ENCODE results near the gene DCXR. TPM values are rescaled to one million over a fixed set of nuclear protein-coding genes. Genes with fewer than 3 reads are reported as not detected.
A peak's percentile ranks its signal among the peaks of the same experiment; 100 is the strongest.

Gene DCXR
- total and polyA plus RNA-seq, 2 donors (not counting 1 experiment from before 2014, with no cell fraction given) = 63.9 to 143 TPM

GRCh38 chr17:82047914-82048570 is 10.5 kb upstream of the DCXR start:
- Mint-ChIP-seq H3K4me3 (peak overlapping the region; percentile 7), H3K27me3 (no peaks in the 10 kb centered on the region), H3K4me1 (peaks cover 12% of the 10 kb centered on the region), H3K27ac (no peak overlapping the region), H3K9me3 (ENCODE audit: insufficient read depth) (no peaks in the 10 kb centered on the region)
- peaks cover 19% of the 10 kb centered on the region for H3K79me2 ChIP-seq (ENCODE audit: control insufficient read depth, insufficient read depth, low read length)
- intact Hi-C loops (cut with micrococcal nuclease) = no loop called here
- no peak for DNase-seq
- peaks cover 10% of the 10 kb centered on the region for H4K20me1 ChIP-seq (ENCODE audit: control insufficient read depth, insufficient read depth, low read length, poor library complexity, severe bottlenecking)
- CTCF ChIA-PET = no interaction called here
- POLR2A ChIA-PET = no interaction called here
- no peak for TF ChIP-seq EZH2 (IDR thresholded peaks at IDR 0.05; ENCODE audit: borderline replicate concordance, insufficient read depth, low read depth, low read length, poor library complexity, severe bottlenecking)
- no peak overlapping the region for H3K4me2 ChIP-seq (replicated peaks; ENCODE audit: low read depth, low read length, poor library complexity, severe bottlenecking)
- H3K36me3 ChIP-seq (replicated peaks in 1 of 2; ENCODE audit: control extremely low read depth in 1 of 2, control insufficient read depth in 1 of 2, extremely low read depth in 1 of 2, insufficient read depth in 2 of 2, low read length in 1 of 2) = peaks cover 0 to 2% of the 10 kb centered on the region in 2 experiments
- WGBS (ENCODE audit: insufficient coverage) = 95% methylated on average over 24 of the region's 25 CpGs
- peaks cover 18 to 24% of the 10 kb centered on the region in 2 donors for H3K4me1 ChIP-seq (ENCODE audit: control insufficient read depth in 2 of 2, insufficient read depth in 2 of 2, low read length in 2 of 2)
- no peak for ATAC-seq (ENCODE audit: low read depth)
- H3K9me3 ChIP-seq (ENCODE audit: control extremely low read depth in 1 of 3, control insufficient read depth in 2 of 3, insufficient read depth in 1 of 3, low read length in 2 of 3) = no peaks in the 10 kb centered on the region
- H3K9ac ChIP-seq (ENCODE audit: low read length) = no peak overlapping the region
- no peaks in the 10 kb centered on the region for H3K27me3 ChIP-seq (replicated peaks in 1 of 4; ENCODE audit: control extremely low read depth in 1 of 4, control insufficient read depth in 3 of 4, insufficient read depth in 4 of 4, low read length in 3 of 4)
- H3K4me3 ChIP-seq (ENCODE audit: control extremely low read depth in 1 of 5, extremely low read depth in 1 of 5, insufficient read depth in 1 of 5, low read depth in 2 of 5, low read length in 4 of 5) = no peak overlapping the region
- no peak overlapping the region for H2AFZ ChIP-seq (ENCODE audit: insufficient read depth, low read depth, low read length, poor library complexity, severe bottlenecking)
- H3K27ac ChIP-seq (ENCODE audit: low read length in 2 of 2) = no peak overlapping the region

- 90% methylated on average over 19 of the region's 24 CpGs for WGBS (ENCODE audit: insufficient coverage)
- peak overlapping the region; percentile 7 for H3K4me3 Mint-ChIP-seq
Observed at GRCh38 chr17:82047379-82047778, 9.9 kb upstream of the DCXR start.

More at GRCh38 chr17:82047379-82047778, 9.9 kb upstream of the DCXR start:
- peaks cover 12% of the 10 kb centered on the region for H3K79me2 ChIP-seq (ENCODE audit: control insufficient read depth, insufficient read depth, low read length)
- no peak overlapping the region for H3K27ac ChIP-seq (ENCODE audit: low read length in 2 of 2)
- H3K4me1 Mint-ChIP-seq = peaks cover 10% of the 10 kb centered on the region
- TF ChIP-seq CTCF (IDR thresholded peaks at IDR 0.05) (no peak), EZH2 (IDR thresholded peaks at IDR 0.05; ENCODE audit: borderline replicate concordance, insufficient read depth, low read depth, low read length, poor library complexity, severe bottlenecking) (no peak)
- H3K36me3 ChIP-seq (replicated peaks in 1 of 2; ENCODE audit: control extremely low read depth in 1 of 2, control insufficient read depth in 1 of 2, extremely low read depth in 1 of 2, insufficient read depth in 2 of 2, low read length in 1 of 2) = peaks cover 0 to 2% of the 10 kb centered on the region in 2 experiments
- no peak overlapping the region for H3K4me2 ChIP-seq (replicated peaks; ENCODE audit: low read depth, low read length, poor library complexity, severe bottlenecking)
- H3K27me3 ChIP-seq (replicated peaks in 1 of 4; ENCODE audit: control extremely low read depth in 1 of 4, control insufficient read depth in 3 of 4, insufficient read depth in 4 of 4, low read length in 3 of 4) = no peaks in the 10 kb centered on the region
- peaks cover 4% of the 10 kb centered on the region for H4K20me1 ChIP-seq (ENCODE audit: control insufficient read depth, insufficient read depth, low read length, poor library complexity, severe bottlenecking)
- no peaks in the 10 kb centered on the region for H3K27me3 Mint-ChIP-seq
- no peak overlapping the region for H3K4me3 ChIP-seq (ENCODE audit: control extremely low read depth in 1 of 5, extremely low read depth in 1 of 5, insufficient read depth in 1 of 5, low read depth in 2 of 5, low read length in 4 of 5)
- H3K27ac Mint-ChIP-seq = no peak overlapping the region
- intact Hi-C loops (cut with micrococcal nuclease) = no loop called here
- CTCF ChIA-PET = no interaction called here
- H3K9ac ChIP-seq (ENCODE audit: low read length) = no peak overlapping the region
- POLR2A ChIA-PET = no interaction called here
- no peaks in the 10 kb centered on the region for H3K9me3 ChIP-seq (ENCODE audit: control extremely low read depth in 1 of 3, control insufficient read depth in 2 of 3, insufficient read depth in 1 of 3, low read length in 2 of 3)
- DNase-seq = no peak
- H3K4me1 ChIP-seq (ENCODE audit: control insufficient read depth in 2 of 2, insufficient read depth in 2 of 2, low read length in 2 of 2) = peaks cover 12 to 17% of the 10 kb centered on the region in 2 donors
- ATAC-seq (ENCODE audit: low read depth) = no peak
- no peaks in the 10 kb centered on the region for H3K9me3 Mint-ChIP-seq (ENCODE audit: insufficient read depth)
- H2AFZ ChIP-seq (ENCODE audit: insufficient read depth, low read depth, low read length, poor library complexity, severe bottlenecking) = no peak overlapping the region

Data from B cell (primary cell).